GM12892 (cell line): ENCODE data around the gene HOXC9. TPM values are rescaled to one million over a fixed set of nuclear protein-coding genes. Genes with fewer than 3 reads are reported as not detected.

Experiments used
- DNase-seq: peaks from one replicate; pipeline ENCODE4 v3.0.0; 2011; ENCODE audit not compliant: insufficient read length
- FAIRE-seq: peaks from 2 replicates; lab custom pipeline; 2011; peaks lifted over from hg19 to GRCh38; lab: Jason Lieb, UNC
- POLR2A ChIP-seq: IDR thresholded peaks from 2 replicates; pipeline ENCODE4 v1.6.1; 2011; ENCODE audit warnings: low read depth, low read length, control low read depth
- POLR2AphosphoS5 ChIP-seq: IDR thresholded peaks from 2 replicates; pipeline ENCODE4 v1.6.1; 2011; ENCODE audit warnings: low read depth, low read length, control low read depth
- TAF1 ChIP-seq: IDR thresholded peaks from 2 replicates; pipeline ENCODE4 v1.6.1; 2011; ENCODE audit warnings: low read depth, mild to moderate bottlenecking, control low read depth, low read length, borderline replicate concordance
- polyA plus RNA-seq: library from polyadenylated mRNA; unstranded; fragments of >200 nt; gene quantifications from one replicate; pipeline ENCODE4 v1.2.1, GENCODE V29; 2012; ENCODE audit warnings: missing spikeins, inconsistent platforms; ENCODE audit not compliant: missing spikeins

The HOXC9 gene
- not detected for polyA plus RNA-seq

- DNase-seq (no peak), FAIRE-seq (no peak)
- TF ChIP-seq POLR2A = no peak
- no peak for TF ChIP-seq POLR2AphosphoS5
Observed at GRCh38 chr12:54000116-54001114, at the start of gene HOXC9. Gene HOXC9, plus strand, starts transcription at chr12:54000161. Its CDS starts 28 bp downstream, at chr12:54000189.

- TF ChIP-seq POLR2AphosphoS5 = no peak
- TF ChIP-seq TAF1 = no peak
- no peak for TF ChIP-seq POLR2A
- FAIRE-seq (no peak), DNase-seq (no peak)
Observed at GRCh38 chr12:53950437-53950773, 49.6 kb upstream of the HOXC9 start.

- no peak for TF ChIP-seq POLR2A
- no peak for TF ChIP-seq TAF1
- TF ChIP-seq POLR2AphosphoS5 = no peak
- FAIRE-seq (no peak), DNase-seq (no peak)
Observed at GRCh38 chr12:53950789-53951576, 49.0 kb upstream of the HOXC9 start.

- DNase-seq = no peak
- FAIRE-seq = no peak
- TF ChIP-seq POLR2A (no peak), TAF1 (no peak), POLR2AphosphoS5 (no peak)
Observed at GRCh38 chr12:53951577-53952334, 48.2 kb upstream of the HOXC9 start.

GRCh38 chr12:53952335-53952694 is 47.6 kb upstream of the HOXC9 start:
- TF ChIP-seq POLR2AphosphoS5 = no peak
- no peak for TF ChIP-seq TAF1
- TF ChIP-seq POLR2A = no peak
- DNase-seq = no peak
- FAIRE-seq = no peak

- TF ChIP-seq POLR2A = no peak
- no peak for DNase-seq
- FAIRE-seq = no peak
Observed at GRCh38 chr12:53952871-53953734, 46.9 kb upstream of the HOXC9 start.

- no peak for DNase-seq
- no peak for FAIRE-seq
- TF ChIP-seq POLR2A = no peak
- no peak for TF ChIP-seq POLR2AphosphoS5
- no peak for TF ChIP-seq TAF1
Observed at GRCh38 chr12:53953831-53954693, 45.9 kb upstream of the HOXC9 start.

GRCh38 chr12:53954694-53955035 is 45.3 kb upstream of the HOXC9 start, which contains the start of gene HOXC12:
Gene HOXC12, plus strand, starts transcription at chr12:53954903. Its CDS starts 27 bp downstream, at chr12:53954930.
- TF ChIP-seq POLR2A (no peak), TAF1 (no peak), POLR2AphosphoS5 (no peak)
- DNase-seq = no peak
- FAIRE-seq = no peak

GRCh38 chr12:53955036-53955775 is 44.8 kb upstream of the HOXC9 start:
- DNase-seq (no peak), FAIRE-seq (no peak)
- TF ChIP-seq TAF1 = no peak
- no peak for TF ChIP-seq POLR2AphosphoS5
- no peak for TF ChIP-seq POLR2A
